SW 1271 (cell line): ENCODE results near the gene SEMG1.

Source experiments
- DNase-seq, 2 experiments: peaks; one replicate each; lab custom pipeline; 2025; lab: John Stamatoyannopoulos, UW

Gene SEMG1, protein sequence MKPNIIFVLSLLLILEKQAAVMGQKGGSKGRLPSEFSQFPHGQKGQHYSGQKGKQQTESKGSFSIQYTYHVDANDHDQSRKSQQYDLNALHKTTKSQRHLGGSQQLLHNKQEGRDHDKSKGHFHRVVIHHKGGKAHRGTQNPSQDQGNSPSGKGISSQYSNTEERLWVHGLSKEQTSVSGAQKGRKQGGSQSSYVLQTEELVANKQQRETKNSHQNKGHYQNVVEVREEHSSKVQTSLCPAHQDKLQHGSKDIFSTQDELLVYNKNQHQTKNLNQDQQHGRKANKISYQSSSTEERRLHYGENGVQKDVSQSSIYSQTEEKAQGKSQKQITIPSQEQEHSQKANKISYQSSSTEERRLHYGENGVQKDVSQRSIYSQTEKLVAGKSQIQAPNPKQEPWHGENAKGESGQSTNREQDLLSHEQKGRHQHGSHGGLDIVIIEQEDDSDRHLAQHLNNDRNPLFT

GRCh38 chr20:45206725-45207124 is at the start of gene SEMG1:
TSS of gene SEMG1 (plus strand) at chr20:45207033. CDS start at chr20:45207054, 21 bp downstream.
- DNase-seq = no peak

DNA sequence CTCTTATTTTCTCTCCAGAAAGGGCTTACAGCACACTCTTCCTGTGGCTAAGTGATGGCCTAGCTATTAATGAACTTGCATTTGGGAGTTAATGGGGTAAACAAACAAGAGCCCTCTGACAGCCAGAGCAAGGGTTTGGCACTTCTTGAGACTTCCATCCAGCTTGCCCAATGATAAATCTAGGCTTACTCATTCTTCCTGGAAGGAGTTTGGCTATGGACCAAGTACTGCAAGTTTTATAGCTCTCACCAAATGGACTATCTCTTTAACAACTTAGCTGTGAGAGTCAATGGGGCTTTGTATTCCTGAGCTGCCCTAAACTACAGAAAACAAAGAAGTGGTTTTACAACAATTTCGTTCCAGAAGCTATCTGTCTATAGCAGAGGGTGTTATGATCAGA is 48.9 kb upstream of the SEMG1 start:
- no peak for DNase-seq

DNA sequence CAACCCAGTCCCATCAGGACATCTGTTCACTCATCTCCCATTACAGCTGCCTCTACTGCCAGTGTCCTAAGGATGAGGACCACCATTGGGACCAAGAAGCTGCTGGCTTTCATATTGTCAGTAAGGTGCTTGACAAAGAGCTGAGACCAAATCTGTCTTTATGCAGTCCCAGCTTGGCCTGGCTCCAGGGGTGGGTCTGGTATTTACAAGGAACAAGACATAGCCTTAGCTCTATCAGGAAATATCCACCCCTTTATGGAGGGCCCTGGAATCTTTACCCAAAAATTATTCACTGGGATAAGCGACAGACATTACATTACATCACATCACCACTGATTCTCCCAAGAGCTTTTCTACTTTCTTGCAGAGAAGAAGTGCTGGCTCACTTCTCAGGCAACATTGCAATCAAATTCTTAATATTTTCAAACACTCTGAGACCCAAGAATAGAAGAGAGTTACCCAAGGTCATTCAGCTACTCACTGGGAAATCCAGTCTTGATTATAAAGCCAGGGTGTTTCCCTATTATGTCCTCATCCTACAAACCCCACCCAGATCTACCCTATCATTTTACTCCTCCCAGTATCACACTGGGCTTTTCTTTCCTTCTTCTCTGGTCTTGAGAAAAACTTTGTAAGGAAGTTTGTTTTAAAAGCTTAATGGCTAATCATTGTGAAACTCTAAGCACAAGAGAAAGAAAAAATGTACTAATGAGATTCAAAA is 43.6 kb upstream of the SEMG1 start:
- no peak for DNase-seq

DNA sequence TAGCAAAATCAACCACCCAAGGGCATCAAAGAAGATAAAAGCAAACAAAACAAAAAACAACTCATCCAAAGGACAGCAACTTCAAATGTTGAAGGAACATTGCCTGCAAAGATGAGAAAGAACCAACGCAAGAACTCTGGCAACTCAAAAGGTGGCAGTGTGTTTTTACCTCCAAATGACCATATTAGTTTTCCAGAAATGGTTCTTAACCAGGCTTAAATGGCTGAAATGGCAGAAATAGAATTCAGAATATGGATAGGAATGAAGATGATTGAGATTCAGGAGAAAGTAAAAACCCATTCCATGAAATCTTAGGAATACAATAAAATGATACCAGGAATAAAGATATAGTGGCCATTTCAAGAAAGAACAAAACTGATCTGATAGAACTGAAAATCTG is 41.9 kb upstream of the SEMG1 start:
- no peak for DNase-seq

DNA sequence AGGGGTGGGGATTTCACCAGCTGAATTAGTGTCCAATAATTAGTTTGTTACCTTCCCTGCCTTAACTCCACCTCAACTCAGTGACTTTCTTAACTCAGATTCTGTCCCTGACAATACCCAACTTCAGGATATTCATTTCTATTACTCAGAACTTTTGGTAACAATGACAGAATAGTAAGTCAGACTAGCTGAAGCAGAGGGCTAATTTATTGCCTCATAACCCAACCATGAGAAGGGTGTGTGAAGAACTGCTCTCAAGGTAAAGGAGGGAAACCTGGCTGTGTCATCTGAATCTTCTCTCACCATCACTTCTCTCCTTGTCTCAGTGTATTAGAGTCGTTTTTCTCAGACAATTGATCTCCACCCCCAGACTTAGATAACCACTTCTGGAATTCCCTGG is 33.3 kb upstream of the SEMG1 start:
- no peak for DNase-seq

GRCh38 chr20:45174434-45175364 is 32.1 kb upstream of the SEMG1 start, which contains the start of gene PI3:
TSS of gene PI3 (plus strand) at chr20:45174902. CDS start at chr20:45174923, 21 bp downstream.
- no peak for DNase-seq

- no peak for DNase-seq
These were observed 30.1 kb upstream of the SEMG1 start for GRCh38 chr20:45176526-45177267.

- no peak for DNase-seq
These were observed 27.7 kb upstream of the SEMG1 start for GRCh38 chr20:45179166-45179565.

- DNase-seq = no peak
These were observed 25.2 kb upstream of the SEMG1 start for GRCh38 chr20:45181639-45182038.

DNA sequence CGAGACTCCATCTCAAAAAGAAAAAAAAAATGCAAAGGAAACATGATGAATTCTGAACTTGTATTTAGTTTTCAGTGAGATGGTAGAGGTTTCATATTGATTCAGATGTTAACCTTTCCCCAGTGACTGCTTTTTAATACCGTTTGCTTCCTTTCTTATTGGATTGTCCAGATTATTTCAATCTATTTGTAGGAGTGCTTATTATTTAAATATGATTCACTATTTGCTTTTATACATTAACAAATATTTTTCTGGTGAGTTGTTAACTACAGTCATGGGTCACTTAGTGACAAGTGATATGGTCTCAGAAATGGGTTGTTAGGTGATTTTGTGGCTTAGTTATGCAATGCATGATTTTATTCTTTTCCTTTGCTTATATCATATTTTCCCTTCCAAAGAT is 23.7 kb upstream of the SEMG1 start:
- no peak for DNase-seq

GRCh38 chr20:45187693-45188092 is 19.1 kb upstream of the SEMG1 start:
- DNase-seq = no peak

- DNase-seq = no peak
These were observed 17.7 kb upstream of the SEMG1 start for GRCh38 chr20:45189067-45189609.

GRCh38 chr20:45189861-45190260 is 17.0 kb upstream of the SEMG1 start:
- no peak for DNase-seq

GRCh38 chr20:45191926-45192325 is 14.9 kb upstream of the SEMG1 start:
- no peak for DNase-seq

GRCh38 chr20:45193331-45193730 is 13.5 kb upstream of the SEMG1 start:
- no peak for DNase-seq

DNA sequence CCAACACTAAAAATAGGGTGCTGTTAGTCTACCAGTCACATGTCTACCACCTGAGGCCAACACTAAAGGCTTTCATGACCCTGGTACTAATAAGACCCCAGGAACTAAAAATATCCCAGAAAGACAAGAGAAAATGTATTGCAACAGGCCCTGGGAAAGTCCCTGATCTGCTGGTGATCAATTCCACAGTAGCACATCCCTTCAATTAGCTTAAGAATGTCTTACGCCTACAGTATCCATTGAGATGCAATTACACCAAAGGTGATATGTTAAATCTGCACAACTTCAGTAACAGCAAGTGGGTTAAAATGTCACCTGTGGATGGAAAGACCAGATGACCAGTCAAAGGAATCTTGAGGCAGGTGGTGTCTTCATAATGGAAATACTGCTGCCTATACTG is 3.1 kb downstream of the SEMG1 start:
- DNase-seq = no peak

GRCh38 chr20:45211569-45212474 is 5.0 kb downstream of the SEMG1 start:
- no peak for DNase-seq

DNA sequence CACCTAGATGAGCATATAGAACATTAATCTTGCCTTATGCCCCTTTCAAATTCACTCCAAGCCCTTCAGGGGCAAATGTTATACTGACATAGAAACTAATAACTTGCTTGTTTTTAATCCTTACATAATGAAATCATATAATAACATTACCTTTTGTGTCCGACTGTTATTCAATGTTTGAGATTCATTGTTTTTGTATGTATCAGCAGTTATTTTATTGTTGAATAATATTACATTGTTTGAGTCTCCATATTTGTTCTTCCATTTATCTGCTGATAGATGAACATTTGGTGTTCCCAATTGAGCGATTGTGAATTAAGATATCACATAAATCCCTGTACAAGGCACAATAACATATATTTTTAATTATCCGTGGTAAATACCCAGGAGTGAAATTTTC is 6.0 kb downstream of the SEMG1 start:
- DNase-seq = no peak

DNA sequence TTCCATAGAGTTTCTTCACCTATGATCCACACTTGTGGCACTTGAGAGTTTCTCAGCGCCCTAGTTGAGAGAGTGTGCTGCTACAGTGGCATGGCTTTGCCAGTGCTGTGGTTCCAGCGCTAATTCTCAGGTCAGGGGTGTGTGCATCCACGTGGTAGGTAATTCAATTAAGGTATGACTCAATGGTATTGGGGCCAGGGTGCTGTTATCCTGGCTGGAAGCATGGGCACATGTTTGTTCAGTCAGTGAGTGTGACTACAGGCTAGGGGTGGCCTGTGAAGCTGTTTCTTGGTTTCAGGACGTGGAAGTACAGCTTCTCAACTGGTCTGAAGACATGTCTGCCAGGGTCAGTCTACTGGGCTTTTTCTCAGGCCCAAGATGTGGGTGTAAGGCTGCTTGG is 11.3 kb downstream of the SEMG1 start:
- no peak for DNase-seq

GRCh38 chr20:45218636-45219035 is 11.8 kb downstream of the SEMG1 start:
- no peak for DNase-seq
